Anterior cingulate cortex (tissue), 58 donors: ENCODE measurements around the gene SLC44A1.

Experiments
- DNase-seq, 58 donors: peaks; one replicate each; lab custom pipeline; 2025; lab: John Stamatoyannopoulos, UW

SLC44A1 gene

GRCh38 chr9:105447814-105448812, 203.7 kb downstream of the SLC44A1 start, which contains the start of gene FSD1L:
TSS of gene FSD1L (plus strand) at chr9:105448034. CDS start at chr9:105448221, 187 bp downstream.
- DNase-seq = peak; percentile 37 to 96 (median 89)

- DNase-seq = no peak
These were observed 204.6 kb downstream of the SLC44A1 start for GRCh38 chr9:105449081-105449480.

DNA sequence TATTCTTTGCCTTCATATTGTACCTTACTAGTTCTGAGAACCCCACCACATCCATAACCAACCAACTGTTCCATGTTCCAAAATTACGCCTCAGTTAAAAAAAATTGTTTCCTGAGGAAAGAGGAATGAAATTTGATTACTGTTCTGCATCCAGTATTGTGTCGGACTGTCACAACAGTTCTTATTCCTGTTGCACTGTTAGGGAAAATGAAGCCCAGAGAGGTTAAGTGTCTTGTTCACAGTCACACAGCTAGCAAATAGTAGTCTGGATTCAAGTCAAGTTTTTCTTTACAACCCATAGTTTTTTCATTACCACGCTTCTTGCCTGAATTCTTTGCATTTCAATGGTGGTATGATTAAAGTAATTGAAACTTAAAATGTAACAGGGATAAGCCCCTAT, 207.7 kb downstream of the SLC44A1 start:
- DNase-seq = no peak

DNA sequence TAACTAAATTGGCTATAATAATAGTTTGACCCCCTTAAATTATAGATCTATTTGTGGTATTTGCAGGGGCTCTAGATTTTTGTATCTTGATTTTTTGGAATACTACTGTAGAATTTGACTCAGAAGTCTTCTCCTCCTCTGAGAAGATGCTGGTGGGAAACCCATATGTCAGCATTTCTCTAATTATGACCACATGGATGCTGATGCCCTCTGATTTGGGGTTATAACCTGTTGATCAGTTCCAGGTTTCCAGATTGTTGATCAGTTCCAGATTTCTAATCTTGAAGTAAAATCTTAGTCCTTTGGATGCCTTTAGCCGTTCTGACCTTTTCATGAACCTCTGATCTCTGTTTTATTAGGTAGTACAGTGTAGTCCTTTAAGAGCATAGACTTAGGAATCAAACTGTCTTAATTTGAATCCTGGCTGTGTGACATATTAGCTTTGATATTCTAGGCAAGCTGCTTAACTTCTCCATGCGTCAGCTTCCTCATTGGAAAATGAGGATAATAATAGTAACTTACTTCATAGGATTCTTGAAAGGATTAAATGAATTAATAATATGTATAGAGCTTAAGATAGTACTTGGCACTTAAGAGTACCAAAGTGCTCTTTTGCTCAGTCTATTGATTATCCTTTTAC, 211.5 kb downstream of the SLC44A1 start:
- DNase-seq = no peak

GRCh38 chr9:105457560-105458294, 213.3 kb downstream of the SLC44A1 start:
- DNase-seq = peak in 5 of 58 donors; percentile 3 to 31 (median 16)

- DNase-seq = no peak
These were observed 214.0 kb downstream of the SLC44A1 start for GRCh38 chr9:105458404-105458803.

- no peak for DNase-seq
These were observed 214.9 kb downstream of the SLC44A1 start for GRCh38 chr9:105459336-105459735.

DNA sequence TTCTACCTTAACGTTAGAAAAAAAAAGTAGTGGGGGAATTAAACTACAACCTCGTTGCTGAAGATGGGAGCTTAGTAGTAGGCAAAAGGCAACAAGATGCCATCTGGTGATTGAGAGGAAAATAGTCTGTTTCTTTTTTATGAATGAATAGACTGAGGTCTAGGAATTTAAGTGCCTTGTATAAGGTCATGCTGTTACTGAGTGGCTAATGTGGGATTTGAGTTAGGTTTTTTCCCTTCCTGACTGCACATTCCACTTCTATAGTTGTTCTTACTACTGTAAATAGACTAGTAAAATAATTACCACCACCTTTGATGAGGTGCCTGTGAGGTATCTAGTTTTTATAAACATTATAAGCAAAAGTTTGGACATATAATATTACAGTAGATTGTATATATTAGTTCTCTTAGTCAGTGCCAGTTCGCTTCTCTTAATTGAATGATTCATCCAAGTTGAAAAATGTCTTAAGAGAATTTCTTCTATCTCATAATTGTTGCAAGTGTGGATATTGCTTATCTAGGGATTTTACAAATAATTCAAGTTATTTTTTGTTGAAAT, 222.5 kb downstream of the SLC44A1 start:
- DNase-seq = no peak

- DNase-seq = no peak
These were observed 224.4 kb downstream of the SLC44A1 start for GRCh38 chr9:105468875-105469274.

- no peak for DNase-seq
These were observed 228.8 kb downstream of the SLC44A1 start for GRCh38 chr9:105473221-105473620.

GRCh38 chr9:105475302-105475701, 230.9 kb downstream of the SLC44A1 start:
- DNase-seq = peak in 1 of 58 donors; percentile 5

DNA sequence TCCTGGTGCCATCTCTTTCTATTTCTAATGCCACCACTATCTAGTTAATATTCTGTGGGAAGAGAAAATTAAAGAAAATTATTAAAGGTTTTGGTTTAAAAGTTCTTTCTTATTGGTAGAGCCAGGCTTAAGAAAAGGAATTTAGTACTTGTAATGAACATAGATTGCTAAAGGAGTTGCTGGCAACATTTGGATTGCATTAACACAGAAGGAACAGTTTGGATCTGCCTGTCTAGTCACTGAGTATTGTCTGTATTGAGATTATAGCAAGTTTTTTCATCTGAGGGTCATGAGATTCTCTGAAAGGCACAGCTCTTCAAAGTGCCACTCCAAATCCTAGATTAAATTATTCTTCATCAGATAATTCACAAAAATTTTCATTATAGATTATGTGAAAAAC, 235.4 kb downstream of the SLC44A1 start:
- DNase-seq = no peak

DNA sequence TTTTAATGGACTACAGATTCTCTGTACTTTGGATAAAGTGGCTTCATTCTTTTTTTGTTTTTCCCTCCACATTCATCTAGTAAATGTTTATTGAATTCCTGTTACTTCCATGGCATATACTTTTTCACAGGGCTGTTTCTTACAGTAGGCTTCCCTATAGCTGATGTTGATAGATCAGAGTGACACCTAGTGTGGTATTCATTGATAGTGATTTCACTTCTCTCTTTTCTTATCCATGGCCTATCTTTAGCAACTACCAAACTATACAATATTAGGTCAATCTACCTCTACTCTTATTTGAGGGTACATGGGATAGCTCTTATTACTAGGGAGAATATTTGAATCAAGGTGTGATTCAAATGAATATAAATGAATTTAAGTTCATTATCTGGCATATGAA, 239.2 kb downstream of the SLC44A1 start:
- no peak for DNase-seq

DNA sequence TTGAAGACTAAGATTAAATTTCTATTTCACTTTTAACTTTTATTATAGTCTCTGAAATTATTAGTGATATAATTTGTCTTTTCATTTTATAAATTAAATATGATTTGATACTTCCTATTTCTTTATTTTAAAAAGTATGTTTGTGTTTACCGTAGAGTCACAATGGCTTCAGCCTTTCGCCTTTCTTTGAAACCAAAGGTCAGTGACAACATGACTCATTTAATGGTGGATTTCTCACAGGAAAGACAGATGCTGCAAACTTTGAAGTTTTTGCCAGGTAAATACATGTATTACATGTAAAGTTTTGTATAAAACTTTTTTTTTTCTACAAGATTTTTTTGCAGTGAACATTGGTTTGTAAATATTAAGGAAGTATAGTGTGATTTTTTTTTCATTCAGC, 239.8 kb downstream of the SLC44A1 start:
- DNase-seq = no peak

GRCh38 chr9:105485131-105485530, 240.7 kb downstream of the SLC44A1 start:
- DNase-seq = no peak
